ENCODE measurements around the gene SPATA6. TPM values are rescaled to one million over a fixed set of nuclear protein-coding genes. Genes with fewer than 3 reads are reported as not detected.

The SPATA6 gene
- total and polyA plus RNA-seq, 2 donors (not counting 1 experiment from before 2014, with no cell fraction given), result 1.9 to 6.7 TPM

DNA sequence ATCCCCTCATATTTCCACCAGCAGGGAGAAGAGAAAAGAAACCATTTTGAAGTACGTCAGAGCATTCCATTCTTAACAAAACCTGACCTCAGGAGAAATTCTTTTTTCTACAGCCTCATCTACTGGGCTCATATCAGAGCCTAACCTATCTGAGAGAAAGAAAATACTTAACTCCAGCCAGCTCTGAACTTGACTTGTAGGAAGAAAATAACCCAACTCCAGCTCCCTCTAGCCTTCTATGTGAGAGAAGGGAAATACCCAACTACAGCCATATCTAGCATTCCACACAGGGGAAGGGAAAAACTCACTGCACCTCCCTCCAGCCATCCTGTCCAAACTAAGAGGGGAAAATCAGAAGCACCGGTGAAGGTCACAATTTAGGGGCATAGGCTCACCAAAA is 57.7 kb downstream of the SPATA6 start:
- H4K20me1 ChIP-seq (ENCODE audit: control insufficient read depth, insufficient read depth, low read length, poor library complexity, severe bottlenecking), result no peaks in the 10 kb centered on the region
- no peaks in the 10 kb centered on the region for H3K9me3 ChIP-seq (ENCODE audit: control extremely low read depth in 1 of 3, control insufficient read depth in 2 of 3, insufficient read depth in 1 of 3, low read length in 2 of 3)
- H3K79me2 ChIP-seq (ENCODE audit: control insufficient read depth, insufficient read depth, low read length), result no peaks in the 10 kb centered on the region
- Mint-ChIP-seq H3K4me1 (no peaks in the 10 kb centered on the region), H3K9me3 (ENCODE audit: insufficient read depth) (no peaks in the 10 kb centered on the region), H3K4me3 (no peak overlapping the region), H3K27me3 (peaks cover 3% of the 10 kb centered on the region), H3K27ac (no peak overlapping the region)
- H3K4me1 ChIP-seq (ENCODE audit: control insufficient read depth in 2 of 2, insufficient read depth in 2 of 2, low read length in 2 of 2), result no peaks in the 10 kb centered on the region
- no peaks in the 10 kb centered on the region for H3K27me3 ChIP-seq (replicated peaks in 1 of 4; ENCODE audit: control extremely low read depth in 1 of 4, control insufficient read depth in 3 of 4, insufficient read depth in 4 of 4, low read length in 3 of 4)
- POLR2A ChIA-PET, result no interaction called here
- no peak overlapping the region for H3K4me3 ChIP-seq (ENCODE audit: control extremely low read depth in 1 of 5, extremely low read depth in 1 of 5, insufficient read depth in 1 of 5, low read depth in 2 of 5, low read length in 4 of 5)
- no peaks in the 10 kb centered on the region for H3K36me3 ChIP-seq (replicated peaks in 1 of 2; ENCODE audit: control extremely low read depth in 1 of 2, control insufficient read depth in 1 of 2, extremely low read depth in 1 of 2, insufficient read depth in 2 of 2, low read length in 1 of 2)
- CTCF ChIA-PET, result no interaction called here
- TF ChIP-seq, protein P1, sequence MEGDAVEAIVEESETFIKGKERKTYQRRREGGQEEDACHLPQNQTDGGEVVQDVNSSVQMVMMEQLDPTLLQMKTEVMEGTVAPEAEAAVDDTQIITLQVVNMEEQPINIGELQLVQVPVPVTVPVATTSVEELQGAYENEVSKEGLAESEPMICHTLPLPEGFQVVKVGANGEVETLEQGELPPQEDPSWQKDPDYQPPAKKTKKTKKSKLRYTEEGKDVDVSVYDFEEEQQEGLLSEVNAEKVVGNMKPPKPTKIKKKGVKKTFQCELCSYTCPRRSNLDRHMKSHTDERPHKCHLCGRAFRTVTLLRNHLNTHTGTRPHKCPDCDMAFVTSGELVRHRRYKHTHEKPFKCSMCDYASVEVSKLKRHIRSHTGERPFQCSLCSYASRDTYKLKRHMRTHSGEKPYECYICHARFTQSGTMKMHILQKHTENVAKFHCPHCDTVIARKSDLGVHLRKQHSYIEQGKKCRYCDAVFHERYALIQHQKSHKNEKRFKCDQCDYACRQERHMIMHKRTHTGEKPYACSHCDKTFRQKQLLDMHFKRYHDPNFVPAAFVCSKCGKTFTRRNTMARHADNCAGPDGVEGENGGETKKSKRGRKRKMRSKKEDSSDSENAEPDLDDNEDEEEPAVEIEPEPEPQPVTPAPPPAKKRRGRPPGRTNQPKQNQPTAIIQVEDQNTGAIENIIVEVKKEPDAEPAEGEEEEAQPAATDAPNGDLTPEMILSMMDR (IDR thresholded peaks at IDR 0.05), result no peak
- TF ChIP-seq EZH2 (IDR thresholded peaks at IDR 0.05; ENCODE audit: borderline replicate concordance, insufficient read depth, low read depth, low read length, poor library complexity, severe bottlenecking), result no peak
- no peak overlapping the region for H3K4me2 ChIP-seq (replicated peaks; ENCODE audit: low read depth, low read length, poor library complexity, severe bottlenecking)
- no peak overlapping the region for H3K9ac ChIP-seq (ENCODE audit: low read length)
- DNase-seq (no peak), ATAC-seq (ENCODE audit: low read depth) (no peak)
- intact Hi-C loops (cut with micrococcal nuclease), result no loop called here
- WGBS (ENCODE audit: insufficient coverage), result 86% methylated on average over 1 of the region's 2 CpGs
- H3K27ac ChIP-seq (ENCODE audit: low read length in 2 of 2), result no peak overlapping the region
- H2AFZ ChIP-seq (ENCODE audit: insufficient read depth, low read depth, low read length, poor library complexity, severe bottlenecking), result no peak overlapping the region

DNA sequence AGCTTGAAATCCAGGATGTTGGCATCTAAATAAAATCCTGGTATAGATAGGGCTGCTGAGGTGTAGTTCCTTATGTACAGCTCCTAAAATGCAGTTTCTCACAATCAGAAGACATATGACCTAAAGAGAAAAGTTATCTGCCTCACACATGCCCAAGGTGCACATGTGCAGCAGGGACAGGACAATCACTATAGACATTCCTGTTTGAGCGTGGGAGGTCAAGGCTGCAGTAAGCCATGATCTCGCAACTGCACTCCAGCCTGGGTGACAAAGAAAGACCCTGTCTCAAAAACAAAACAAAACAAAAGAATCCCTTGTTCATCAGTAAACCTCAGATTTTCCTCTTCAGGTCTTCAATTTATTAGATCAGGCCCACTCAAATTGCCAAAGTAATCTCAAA is 66.1 kb downstream of the SPATA6 start:
- no peak for DNase-seq
- H3K4me1 Mint-ChIP-seq, result no peaks in the 10 kb centered on the region
- H3K27ac Mint-ChIP-seq, result no peak overlapping the region
- Histone ChIP-seq H3K27ac (ENCODE audit: low read length in 2 of 2) (no peak overlapping the region), H3K9me3 (ENCODE audit: control extremely low read depth in 1 of 3, control insufficient read depth in 2 of 3, insufficient read depth in 1 of 3, low read length in 2 of 3) (no peaks in the 10 kb centered on the region), H3K4me3 (ENCODE audit: control extremely low read depth in 1 of 5, extremely low read depth in 1 of 5, insufficient read depth in 1 of 5, low read depth in 2 of 5, low read length in 4 of 5) (no peak overlapping the region), H3K4me1 (ENCODE audit: control insufficient read depth in 2 of 2, insufficient read depth in 2 of 2, low read length in 2 of 2) (no peaks in the 10 kb centered on the region), H3K36me3 (replicated peaks in 1 of 2; ENCODE audit: control extremely low read depth in 1 of 2, control insufficient read depth in 1 of 2, extremely low read depth in 1 of 2, insufficient read depth in 2 of 2, low read length in 1 of 2) (no peaks in the 10 kb centered on the region), H3K27me3 (replicated peaks in 1 of 4; ENCODE audit: control extremely low read depth in 1 of 4, control insufficient read depth in 3 of 4, insufficient read depth in 4 of 4, low read length in 3 of 4) (no peaks in the 10 kb centered on the region), H4K20me1 (ENCODE audit: control insufficient read depth, insufficient read depth, low read length, poor library complexity, severe bottlenecking) (no peaks in the 10 kb centered on the region), H3K4me2 (replicated peaks; ENCODE audit: low read depth, low read length, poor library complexity, severe bottlenecking) (no peak overlapping the region), H3K79me2 (ENCODE audit: control insufficient read depth, insufficient read depth, low read length) (no peaks in the 10 kb centered on the region), H2AFZ (ENCODE audit: insufficient read depth, low read depth, low read length, poor library complexity, severe bottlenecking) (no peak overlapping the region), H3K9ac (ENCODE audit: low read length) (no peak overlapping the region)
- H3K4me3 Mint-ChIP-seq, result no peak overlapping the region
- CTCF ChIA-PET, result no interaction called here
- no peak for TF ChIP-seq EZH2 (IDR thresholded peaks at IDR 0.05; ENCODE audit: borderline replicate concordance, insufficient read depth, low read depth, low read length, poor library complexity, severe bottlenecking)
- TF ChIP-seq, protein P1 (IDR thresholded peaks at IDR 0.05), result no peak
- no peak for ATAC-seq (ENCODE audit: low read depth)
- no peaks in the 10 kb centered on the region for H3K9me3 Mint-ChIP-seq (ENCODE audit: insufficient read depth)
- intact Hi-C loops (cut with micrococcal nuclease), result no loop called here
- WGBS (ENCODE audit: insufficient coverage), result 94% methylated on average over 2 of the region's 2 CpGs
- H3K27me3 Mint-ChIP-seq, result no peaks in the 10 kb centered on the region
- POLR2A ChIA-PET, result no interaction called here
